HG03045 (cell line): ENCODE results near the gene OLIG1.

Experiments
- ATAC-seq: cut with Tn5 transposase; IDR thresholded peaks from one replicate; pipeline ENCODE4 v1.9.1; 2021; ENCODE audit warnings: mild to moderate bottlenecking, moderate library complexity; ENCODE audit not compliant: unreplicated experiment

The OLIG1 gene

GRCh38 chr21:33089395-33090119 is 19.6 kb downstream of the OLIG1 start:
- ATAC-seq, result no peak

- no peak for ATAC-seq
Observed at GRCh38 chr21:33096426-33096825, 26.5 kb downstream of the OLIG1 start.

- no peak for ATAC-seq
Observed at GRCh38 chr21:33099131-33099530, 29.2 kb downstream of the OLIG1 start.

GRCh38 chr21:33101300-33101911 is 31.5 kb downstream of the OLIG1 start:
- ATAC-seq, result no peak

DNA sequence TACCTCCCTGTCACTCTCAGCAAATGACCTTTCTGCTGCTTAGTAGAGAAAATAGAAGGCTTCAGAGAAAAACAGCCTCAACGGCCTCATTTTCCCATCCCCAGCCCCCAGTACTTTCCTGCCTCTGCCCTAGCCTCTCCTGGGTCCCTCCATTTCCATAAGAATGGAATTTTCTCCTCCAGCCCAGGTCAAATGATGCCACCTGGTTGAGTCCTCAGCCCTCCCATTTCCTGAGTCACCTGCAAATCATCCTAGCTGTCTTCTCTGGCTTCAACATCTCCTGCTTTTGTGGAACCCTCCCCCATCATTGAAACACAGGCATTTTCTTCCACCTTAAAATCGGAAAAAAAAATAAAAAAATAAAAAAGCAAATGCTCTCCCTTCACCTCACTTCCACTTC is 35.1 kb downstream of the OLIG1 start:
- no peak for ATAC-seq

DNA sequence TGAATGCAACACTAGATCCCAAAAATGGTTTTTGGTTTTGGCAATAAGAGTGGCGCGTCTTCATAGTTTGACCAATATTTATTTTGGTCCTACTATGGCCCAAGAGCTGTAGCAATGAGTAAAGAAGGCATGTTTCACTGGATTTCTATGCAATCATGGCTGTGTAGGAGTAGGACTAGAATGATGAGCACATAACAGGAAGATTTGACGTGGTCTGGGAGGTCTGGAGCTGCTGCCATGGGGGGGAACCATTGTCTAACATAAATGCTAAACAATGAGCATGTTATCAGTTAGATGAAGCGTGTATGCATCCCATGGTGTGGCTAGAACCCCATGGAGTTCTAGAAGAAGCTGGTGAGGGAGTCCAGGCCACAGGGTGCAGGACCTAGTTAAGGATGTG is 38.3 kb downstream of the OLIG1 start:
- no peak for ATAC-seq

DNA sequence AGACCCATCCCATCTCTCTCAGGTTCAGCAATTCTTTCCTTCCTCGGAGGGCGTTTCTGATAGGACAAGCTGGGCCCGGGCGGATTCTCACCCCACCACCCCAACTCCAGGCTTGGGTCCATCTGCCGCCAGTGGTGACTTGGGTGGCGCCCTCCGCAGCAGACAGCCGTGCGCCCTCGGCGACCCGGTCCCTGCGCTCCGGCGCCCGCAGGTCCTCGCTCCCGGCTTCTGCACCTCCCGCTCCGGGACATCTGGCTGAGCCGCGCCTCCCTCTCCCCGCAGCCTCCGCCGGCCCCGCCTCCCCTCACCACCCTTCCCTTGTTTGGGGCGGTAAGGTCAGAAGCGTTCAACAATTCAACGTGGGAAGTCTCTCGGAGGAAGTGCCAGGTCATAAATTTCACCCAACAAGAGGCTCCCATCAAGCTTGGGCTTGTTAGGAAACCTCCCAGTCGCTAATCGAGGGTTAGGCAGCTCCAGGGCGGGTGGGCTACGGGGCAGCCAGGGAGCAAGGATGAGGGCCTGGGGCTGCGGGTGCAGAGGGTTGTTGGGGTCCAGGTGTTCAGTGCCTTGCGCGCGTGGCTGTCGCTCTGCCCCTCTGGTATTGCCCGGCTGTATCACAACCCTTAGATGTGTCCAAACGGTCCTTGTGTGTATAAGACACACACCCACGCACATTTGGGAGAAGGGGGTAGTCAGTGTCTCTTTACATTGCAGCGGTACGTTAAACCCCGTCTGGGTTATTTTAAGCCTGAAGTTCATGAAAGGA is 39.8 kb downstream of the OLIG1 start:
- no peak for ATAC-seq

- no peak for ATAC-seq
Observed at GRCh38 chr21:33110340-33110715, 40.4 kb downstream of the OLIG1 start.

DNA sequence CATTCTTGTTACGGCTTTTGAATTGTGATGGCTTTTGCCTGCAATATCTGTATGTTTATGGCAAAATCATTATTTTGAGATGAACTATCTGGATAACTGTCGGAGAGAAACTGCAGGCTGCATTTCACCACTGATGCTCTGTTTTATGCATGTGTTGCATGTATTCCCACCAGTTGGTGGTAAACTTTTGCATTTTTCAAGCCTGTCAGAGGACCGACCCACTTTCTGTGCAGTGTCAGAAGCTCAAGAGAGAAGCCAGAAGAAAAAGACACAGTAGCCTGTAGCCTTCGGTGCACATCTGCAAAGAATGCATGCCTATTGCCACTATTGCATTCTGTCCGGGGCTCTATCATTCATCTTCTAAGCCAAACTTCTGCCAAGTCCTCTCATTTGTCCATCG is 41.6 kb downstream of the OLIG1 start:
- ATAC-seq, result no peak

DNA sequence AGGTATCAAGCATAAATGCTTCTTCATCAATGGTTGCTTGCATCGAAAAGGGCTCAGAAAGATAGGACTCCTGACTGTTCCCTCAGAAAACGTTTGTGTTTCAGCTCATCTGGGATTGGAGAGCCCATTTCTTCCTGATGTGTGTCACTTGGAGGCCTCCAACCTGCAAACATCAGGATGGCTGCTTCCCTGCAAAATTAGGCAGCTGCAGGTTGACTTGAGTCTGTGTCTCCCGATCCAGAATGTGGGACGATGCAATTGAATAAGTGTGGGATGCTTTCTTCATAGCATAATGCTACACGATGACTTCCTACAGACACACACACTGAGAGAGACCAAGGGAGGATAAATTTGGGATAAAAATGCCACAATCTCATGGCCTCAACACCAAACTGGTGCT is 42.2 kb downstream of the OLIG1 start:
- ATAC-seq, result no peak

DNA sequence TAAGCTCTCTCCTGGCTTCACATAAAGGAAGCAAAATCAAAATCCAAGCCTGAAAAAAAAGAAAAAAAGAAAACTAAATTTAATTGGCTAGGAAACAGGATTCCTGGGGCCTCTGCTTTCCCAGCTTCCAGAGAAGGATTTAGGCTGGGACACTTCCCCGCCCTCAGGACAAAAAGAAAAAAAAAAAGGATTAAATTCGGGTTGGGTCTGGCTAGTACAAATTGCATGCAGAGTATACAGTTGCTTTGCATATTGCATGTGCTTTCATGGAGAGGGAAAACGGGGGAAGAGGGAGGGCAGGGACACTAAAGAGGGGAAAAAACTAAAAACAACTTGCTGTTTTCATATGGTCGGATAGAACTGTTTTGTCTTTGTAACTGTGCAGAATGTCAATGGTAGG is 42.7 kb downstream of the OLIG1 start:
- ATAC-seq, result no peak

- no peak for ATAC-seq
Observed at GRCh38 chr21:33113131-33113530, 43.2 kb downstream of the OLIG1 start.

DNA sequence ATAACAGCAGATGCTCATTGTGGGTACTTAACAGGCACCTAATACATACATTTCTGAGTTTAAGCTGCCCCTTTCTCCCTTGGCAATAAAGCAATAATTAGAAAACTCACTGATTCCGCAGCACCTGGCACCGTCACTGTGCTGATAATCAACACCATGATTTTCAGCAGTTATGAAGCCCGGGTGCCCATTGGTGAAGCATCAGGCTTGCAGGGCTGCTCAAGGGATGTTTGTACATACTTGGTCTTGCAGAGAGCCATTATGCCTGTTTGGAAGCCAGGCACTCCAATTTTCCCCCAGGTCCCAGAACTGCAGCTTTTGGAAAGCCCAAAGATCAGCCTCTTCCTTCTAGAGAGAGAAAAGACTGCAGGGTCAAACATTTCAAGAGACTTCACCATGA is 44.3 kb downstream of the OLIG1 start:
- no peak for ATAC-seq

DNA sequence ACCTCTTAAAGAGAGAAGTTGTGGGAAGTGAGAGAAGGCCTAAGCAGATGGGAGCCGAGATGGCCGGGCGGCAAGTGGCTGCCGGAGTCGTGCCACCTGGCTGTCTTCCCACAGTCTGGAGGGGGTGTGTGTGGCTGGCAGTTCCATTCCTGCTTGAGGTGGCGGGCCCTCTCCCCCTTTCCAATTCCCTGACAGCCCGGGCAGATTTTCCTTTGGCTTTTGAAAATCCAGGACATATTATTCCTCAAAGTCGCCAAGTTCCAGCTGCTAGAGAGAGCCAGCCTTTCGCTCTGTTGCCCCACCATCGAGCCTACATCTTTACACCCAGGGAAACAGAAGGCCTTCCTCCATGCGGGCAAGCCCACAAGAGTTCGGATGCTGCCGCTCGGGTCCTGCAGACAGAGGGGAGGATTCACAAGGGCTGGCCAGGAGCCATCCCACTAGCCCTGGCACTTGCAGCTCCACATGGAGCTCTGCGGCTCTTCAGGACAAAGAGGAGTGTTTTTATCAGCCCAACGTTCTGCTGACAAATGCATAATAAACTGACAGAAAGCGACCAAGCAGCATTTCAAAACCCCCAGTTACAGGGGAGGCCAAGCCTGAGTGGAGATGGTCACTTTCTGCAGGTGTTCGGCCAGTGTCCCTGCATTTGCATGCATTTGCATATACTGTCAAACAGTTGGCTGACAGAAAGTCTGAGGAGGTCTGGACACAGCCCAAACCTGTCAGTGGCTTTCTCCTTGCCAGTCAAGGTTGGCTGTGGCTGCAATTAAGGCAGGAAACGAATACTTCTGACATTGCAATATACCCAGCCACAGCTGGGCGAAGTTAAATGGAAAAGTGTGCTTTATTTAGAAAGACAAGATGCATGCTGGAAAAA is 45.9 kb downstream of the OLIG1 start:
- no peak for ATAC-seq

DNA sequence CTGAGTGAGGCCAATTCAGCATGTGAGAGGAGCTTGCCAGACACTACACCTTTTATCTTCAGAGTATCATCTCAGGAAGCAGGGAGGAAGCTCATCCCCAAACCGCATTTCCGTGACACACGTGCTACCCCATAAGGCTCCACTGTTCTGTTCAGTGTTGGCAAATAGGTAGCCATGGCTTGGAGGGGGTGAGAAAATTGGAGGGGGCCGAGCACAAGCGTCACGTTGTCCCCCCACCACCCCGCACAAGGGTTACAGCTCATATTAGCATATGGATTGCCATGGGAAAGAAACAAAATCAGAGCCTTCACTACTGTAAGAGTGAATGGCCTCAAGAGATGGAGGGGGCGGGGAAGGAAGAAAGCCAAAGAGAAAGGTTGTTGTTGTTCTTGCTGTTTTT is 46.7 kb downstream of the OLIG1 start:
- no peak for ATAC-seq

- ATAC-seq, result no peak
Observed at GRCh38 chr21:33117101-33117888, 47.4 kb downstream of the OLIG1 start.
